GM12892 (cell line): ENCODE data around the gene TTC28. TPM values are rescaled to one million over a fixed set of nuclear protein-coding genes. Genes with fewer than 3 reads are reported as not detected.
"Not testable (repeated sequence)": the region's sequence is repeated elsewhere in the genome, so short reads cannot be mapped to it uniquely, and the experiment has no call there.

Source experiments
- DNase-seq: peaks from one replicate; pipeline ENCODE4 v3.0.0; 2011; ENCODE audit not compliant: insufficient read length
- FAIRE-seq: peaks from 2 replicates; lab custom pipeline; 2011; peaks lifted over from hg19 to GRCh38; lab: Jason Lieb, UNC
- POLR2A ChIP-seq: IDR thresholded peaks from 2 replicates; pipeline ENCODE4 v1.6.1; 2011; ENCODE audit warnings: low read depth, low read length, control low read depth
- POLR2AphosphoS5 ChIP-seq: IDR thresholded peaks from 2 replicates; pipeline ENCODE4 v1.6.1; 2011; ENCODE audit warnings: low read depth, low read length, control low read depth
- TAF1 ChIP-seq: IDR thresholded peaks from 2 replicates; pipeline ENCODE4 v1.6.1; 2011; ENCODE audit warnings: low read depth, mild to moderate bottlenecking, control low read depth, low read length, borderline replicate concordance
- polyA plus RNA-seq: library from polyadenylated mRNA; unstranded; fragments of >200 nt; gene quantifications from one replicate; pipeline ENCODE4 v1.2.1, GENCODE V29; 2012; ENCODE audit warnings: missing spikeins, inconsistent platforms; ENCODE audit not compliant: missing spikeins

TTC28 gene
- 0.49 TPM for polyA plus RNA-seq

GRCh38 chr22:28679611-28680287 lies at the start of gene TTC28:
Gene TTC28 (minus strand): TSS chr22:28679840. CDS start chr22:28679723, 117 bp downstream.
- FAIRE-seq, result not testable (repeated sequence)
- peak; percentile 47; the same call in 1 of the 2 replicates for TF ChIP-seq POLR2A
- DNase-seq, result peak; percentile 23

DNA sequence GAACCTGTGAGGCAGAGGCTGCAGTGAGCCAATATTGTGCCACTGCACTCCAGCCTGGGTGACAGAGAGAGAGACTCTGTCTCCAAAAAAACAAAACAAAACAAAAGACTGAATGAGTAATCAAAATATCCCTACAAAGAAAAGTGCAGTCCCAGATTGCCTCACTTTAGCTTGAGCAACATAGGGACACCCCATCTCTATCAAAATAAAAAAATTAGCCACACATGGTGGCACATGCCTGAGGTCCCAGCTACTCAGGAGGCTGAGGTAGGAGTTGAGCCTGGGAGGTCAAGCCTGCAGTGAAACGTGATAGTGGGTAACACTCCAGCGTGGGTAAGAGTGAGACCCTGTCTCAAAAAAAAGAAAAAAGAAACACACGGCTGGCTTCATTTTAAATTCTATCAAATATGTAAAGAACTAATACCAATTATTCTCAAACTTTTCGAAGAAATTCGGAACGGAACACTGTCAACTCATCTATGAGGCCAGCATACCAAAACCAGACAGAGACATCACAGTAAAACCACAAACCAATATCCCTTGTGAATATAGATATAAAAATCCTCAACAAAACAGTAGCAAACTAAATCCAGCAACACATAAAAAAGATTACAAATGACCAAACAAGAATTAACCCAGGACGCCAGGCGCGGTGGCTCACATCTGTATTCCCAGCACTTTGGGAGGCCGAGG lies 49.1 kb upstream of the TTC28 start:
- FAIRE-seq (no peak), DNase-seq (no peak)

GRCh38 chr22:28728002-28728401 lies 48.4 kb upstream of the TTC28 start:
- FAIRE-seq (no peak), DNase-seq (no peak)
- TF ChIP-seq POLR2A, result no peak
- TF ChIP-seq POLR2AphosphoS5, result no peak
- TF ChIP-seq TAF1, result no peak

More for the DNA sequence above, 49.1 kb upstream of the TTC28 start:
- no peak for TF ChIP-seq POLR2A
- no peak for TF ChIP-seq POLR2AphosphoS5
- TF ChIP-seq TAF1, result no peak

- FAIRE-seq (no peak), DNase-seq (no peak)
- no peak for TF ChIP-seq TAF1
- no peak for TF ChIP-seq POLR2AphosphoS5
- TF ChIP-seq POLR2A, result no peak
Observed at GRCh38 chr22:28718044-28718443, 38.4 kb upstream of the TTC28 start.

DNA sequence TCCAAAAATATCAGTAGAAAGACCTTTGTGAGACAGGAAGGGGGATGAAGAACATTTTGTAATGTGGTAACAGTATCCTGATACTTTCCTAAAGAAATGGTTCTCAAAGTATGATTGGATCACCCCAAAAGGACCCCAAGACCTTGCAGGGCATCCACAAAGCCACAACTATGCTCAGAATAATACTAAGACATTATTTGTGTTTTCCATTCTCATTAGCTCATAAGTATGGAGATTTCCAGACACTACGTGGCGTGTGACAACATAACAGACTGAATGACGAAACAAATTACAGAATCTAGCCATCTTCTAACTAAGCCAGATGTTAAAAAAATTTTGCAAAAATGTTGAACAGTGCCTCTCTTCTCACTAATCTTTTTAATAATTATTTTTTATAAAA lies 37.0 kb upstream of the TTC28 start:
- DNase-seq (no peak), FAIRE-seq (no peak)
- no peak for TF ChIP-seq POLR2AphosphoS5
- no peak for TF ChIP-seq TAF1
- no peak for TF ChIP-seq POLR2A

GRCh38 chr22:28715611-28716010 lies 36.0 kb upstream of the TTC28 start:
- DNase-seq, result no peak
- FAIRE-seq, result no peak
- TF ChIP-seq TAF1 (no peak), POLR2AphosphoS5 (no peak), POLR2A (no peak)

DNA sequence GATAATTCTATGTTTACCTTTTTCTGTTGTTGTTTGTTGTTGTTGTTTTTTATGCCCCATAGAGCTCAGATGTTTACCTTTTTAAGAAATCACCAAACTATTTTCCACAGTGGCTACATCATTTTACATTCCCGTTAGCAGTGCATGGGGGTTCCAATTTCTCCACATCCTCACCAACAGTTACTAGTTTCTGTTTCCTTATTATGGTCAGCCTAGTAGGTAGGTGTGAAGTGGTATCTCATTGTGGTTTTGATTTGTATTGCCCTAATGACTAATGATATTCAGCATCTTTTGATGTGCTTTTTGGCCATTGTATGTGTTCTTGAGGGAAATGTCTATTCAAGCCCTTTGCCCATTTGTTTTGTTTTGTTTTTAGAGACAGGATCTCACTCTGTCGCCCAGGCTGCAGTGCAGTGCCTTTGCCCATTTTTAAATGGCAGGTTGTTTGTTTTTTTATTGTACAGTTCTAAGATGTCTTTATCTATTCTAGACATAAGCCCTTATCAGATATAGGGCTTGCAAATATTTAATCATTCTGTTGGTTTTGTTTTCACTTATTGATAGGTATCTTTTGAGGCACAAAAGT lies 34.5 kb upstream of the TTC28 start:
- FAIRE-seq, result no peak
- no peak for DNase-seq
- TF ChIP-seq POLR2A (no peak), POLR2AphosphoS5 (no peak), TAF1 (no peak)

DNA sequence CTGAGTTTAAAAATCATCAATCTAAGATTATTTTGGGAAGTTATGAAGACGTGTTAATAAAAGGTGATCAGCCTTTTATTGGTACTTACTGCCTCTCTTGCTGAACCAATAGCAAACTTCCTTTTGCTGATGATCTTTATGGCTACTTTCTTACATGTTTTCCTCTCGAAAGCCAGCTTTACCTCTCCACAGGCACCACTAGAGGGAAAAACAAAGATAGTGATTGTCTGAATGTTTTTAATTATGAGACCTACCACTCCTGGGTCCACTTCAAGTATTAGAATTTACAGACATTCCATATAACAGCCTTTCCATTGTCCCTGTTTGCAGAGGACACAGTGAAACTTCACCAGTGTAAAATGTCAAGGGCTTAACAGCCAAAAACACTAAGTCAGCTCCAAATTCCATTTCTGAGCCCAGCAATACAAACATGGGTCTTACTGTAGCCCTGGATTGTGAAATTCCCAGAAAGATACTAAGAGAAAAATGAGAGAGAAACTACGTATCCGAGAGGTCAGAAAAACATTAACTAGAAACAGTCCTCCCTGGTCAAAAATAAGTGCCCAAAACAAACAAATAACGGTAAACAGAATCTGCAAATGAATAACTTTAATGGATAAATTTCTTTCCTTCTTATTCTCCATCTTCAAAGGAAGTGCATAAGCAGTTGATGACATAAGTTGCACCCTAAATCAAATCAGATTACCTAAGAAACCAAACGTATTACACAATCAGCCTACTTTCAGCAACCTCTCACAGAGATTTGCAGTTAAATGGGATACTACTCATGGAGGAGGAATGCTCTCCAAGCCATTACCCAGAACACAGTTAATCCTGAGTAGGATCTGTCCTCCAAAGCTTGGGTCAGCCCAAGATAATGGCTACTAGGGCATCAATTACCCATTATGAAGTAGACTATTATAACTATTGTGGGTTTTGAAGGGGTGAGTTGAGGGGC lies 32.5 kb upstream of the TTC28 start:
- DNase-seq, result no peak
- no peak for FAIRE-seq
- TF ChIP-seq POLR2AphosphoS5 (no peak), POLR2A (no peak), TAF1 (no peak)

DNA sequence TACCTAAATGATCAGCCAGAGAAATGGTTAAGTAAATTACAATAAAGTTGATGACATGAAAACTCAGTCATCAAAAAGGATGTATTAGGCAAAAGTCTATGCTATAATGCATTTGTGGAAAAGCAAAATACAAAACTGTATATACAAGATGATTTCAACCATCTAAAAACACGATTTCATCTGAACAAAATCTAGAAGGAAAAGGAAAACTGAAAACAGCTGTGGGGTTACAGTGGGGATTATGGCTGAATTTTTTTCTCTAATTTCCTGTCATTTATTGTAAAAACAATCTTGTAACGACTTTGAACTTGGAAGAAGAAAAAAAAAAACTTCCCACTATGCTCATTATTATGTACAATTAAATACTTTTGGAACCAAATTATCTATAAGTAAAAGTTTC lies 31.7 kb upstream of the TTC28 start:
- FAIRE-seq, result no peak
- no peak for DNase-seq
- no peak for TF ChIP-seq POLR2AphosphoS5
- TF ChIP-seq POLR2A, result no peak
- TF ChIP-seq TAF1, result no peak

DNA sequence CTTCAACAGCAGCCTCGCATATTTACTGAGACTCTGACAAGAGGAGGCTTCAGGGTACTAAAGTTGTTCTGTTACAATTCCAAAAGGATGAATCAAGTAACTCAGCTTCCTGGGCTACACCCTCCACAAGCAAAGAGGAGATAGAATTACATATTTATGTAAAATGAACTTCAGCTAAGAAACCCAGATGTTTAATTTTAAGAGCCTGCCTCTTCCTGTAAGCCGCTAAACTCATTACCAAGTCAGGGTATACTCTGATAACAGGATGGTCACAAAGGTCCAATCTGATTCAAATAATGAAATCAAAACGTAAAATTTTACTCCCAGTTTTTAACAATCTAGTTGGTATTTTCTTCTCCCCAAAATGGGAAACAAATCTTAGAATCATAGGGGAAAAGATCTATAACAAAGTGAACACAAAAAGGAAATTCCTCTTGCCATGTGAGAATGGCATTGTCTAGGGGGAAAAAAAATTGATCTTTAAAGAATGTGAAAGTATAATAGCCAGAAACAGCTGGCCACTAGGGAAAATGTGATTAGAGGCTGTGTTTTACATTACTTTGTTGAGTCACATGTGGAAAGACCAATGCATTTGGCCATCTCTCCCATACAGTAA lies 31.0 kb upstream of the TTC28 start:
- DNase-seq, result no peak
- no peak for FAIRE-seq
- TF ChIP-seq TAF1, result no peak
- no peak for TF ChIP-seq POLR2AphosphoS5
- TF ChIP-seq POLR2A, result no peak

- DNase-seq (no peak), FAIRE-seq (no peak)
- TF ChIP-seq POLR2A, result no peak
- TF ChIP-seq POLR2AphosphoS5, result no peak
- no peak for TF ChIP-seq TAF1
Observed at GRCh38 chr22:28710107-28710506, 30.5 kb upstream of the TTC28 start.
